HTR-8/SVneo (cell line): ENCODE results near the gene TIAM2.
A peak's percentile ranks its signal among the peaks of the same experiment; 100 is the strongest.

Source experiments
- DNase-seq: peaks from one replicate; pipeline ENCODE4 v3.0.0; 2011; ENCODE audit warnings: low spot score, mixed read lengths; ENCODE audit not compliant: insufficient read length
- FAIRE-seq: peaks from 2 replicates; lab custom pipeline; 2011; peaks lifted over from hg19 to GRCh38; lab: Jason Lieb, UNC

Gene TIAM2

GRCh38 chr6:155120034-155120433, 124.9 kb downstream of the TIAM2 start:
- DNase-seq (peak; percentile 28), FAIRE-seq (peak; percentile 66)

DNA sequence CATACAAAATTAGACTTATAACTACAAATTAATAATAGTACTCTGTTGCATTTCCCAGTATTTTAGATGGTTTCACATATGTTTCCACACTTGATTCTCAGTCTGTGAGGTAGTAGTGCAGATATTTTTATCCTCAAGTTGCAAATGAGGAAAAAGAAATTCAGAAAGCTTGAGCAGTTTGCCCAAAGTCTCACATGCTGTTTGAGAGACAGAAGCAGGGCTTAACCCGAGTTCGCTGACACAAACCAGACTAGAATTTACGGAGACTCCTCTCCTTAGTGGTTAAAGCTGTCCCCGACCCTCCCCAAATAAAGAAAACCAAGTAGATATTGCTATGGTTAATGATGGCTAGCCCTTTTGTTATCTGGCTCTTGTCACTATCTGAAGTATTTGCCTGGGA, 126.2 kb downstream of the TIAM2 start:
- no peak for DNase-seq
- no peak for FAIRE-seq

- no peak for FAIRE-seq
- no peak for DNase-seq
Measured at GRCh38 chr6:155121699-155122098, 126.6 kb downstream of the TIAM2 start.

GRCh38 chr6:155122199-155122950, 127.3 kb downstream of the TIAM2 start:
- FAIRE-seq = no peak
- DNase-seq = no peak

- FAIRE-seq = no peak
Measured at GRCh38 chr6:155123520-155123919, 128.4 kb downstream of the TIAM2 start.

GRCh38 chr6:155125906-155126305, 130.8 kb downstream of the TIAM2 start:
- DNase-seq (no peak), FAIRE-seq (no peak)

More at GRCh38 chr6:155123520-155123919, 128.4 kb downstream of the TIAM2 start:
- no peak for DNase-seq

GRCh38 chr6:155126727-155127439, 131.8 kb downstream of the TIAM2 start:
- DNase-seq (peak; percentile 76), FAIRE-seq (peak; percentile 88)

GRCh38 chr6:155128977-155129376, 133.9 kb downstream of the TIAM2 start:
- no peak for FAIRE-seq
- DNase-seq = no peak

GRCh38 chr6:155129744-155130143, 134.6 kb downstream of the TIAM2 start:
- FAIRE-seq = no peak
- no peak for DNase-seq

DNA sequence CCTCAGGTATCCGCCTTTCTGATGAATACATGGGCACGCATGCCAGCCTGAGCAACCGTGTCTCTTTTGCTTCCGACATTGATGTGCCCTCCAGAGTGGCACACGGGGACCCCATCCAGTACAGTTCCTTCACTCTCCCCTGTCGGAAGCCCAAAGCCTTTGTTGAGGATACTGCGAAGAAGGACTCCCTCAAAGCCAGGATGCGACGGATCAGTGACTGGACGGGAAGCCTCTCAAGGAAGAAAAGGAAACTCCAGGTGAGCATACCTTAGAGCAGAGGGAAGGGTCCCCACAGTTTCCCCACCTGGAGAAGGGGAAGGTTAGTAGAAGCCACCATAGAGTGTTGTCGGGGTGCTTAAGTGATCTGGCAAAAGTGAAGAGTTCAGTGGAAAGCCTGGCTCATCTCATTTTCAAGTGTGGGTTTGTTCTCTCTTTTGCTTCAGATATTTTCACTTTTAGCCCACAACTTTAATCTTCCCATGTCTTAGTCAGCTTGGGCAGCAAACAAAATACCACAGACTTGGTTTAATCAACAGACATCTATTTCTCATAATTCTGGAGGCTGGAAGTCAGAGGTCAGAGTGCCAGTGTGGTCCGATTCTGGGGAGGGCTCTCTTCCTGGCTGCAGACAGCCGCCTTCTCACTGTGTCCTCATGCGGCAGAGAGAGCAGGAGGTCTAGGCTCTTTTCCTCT, 135.2 kb downstream of the TIAM2 start:
- FAIRE-seq (no peak), DNase-seq (no peak)

DNA sequence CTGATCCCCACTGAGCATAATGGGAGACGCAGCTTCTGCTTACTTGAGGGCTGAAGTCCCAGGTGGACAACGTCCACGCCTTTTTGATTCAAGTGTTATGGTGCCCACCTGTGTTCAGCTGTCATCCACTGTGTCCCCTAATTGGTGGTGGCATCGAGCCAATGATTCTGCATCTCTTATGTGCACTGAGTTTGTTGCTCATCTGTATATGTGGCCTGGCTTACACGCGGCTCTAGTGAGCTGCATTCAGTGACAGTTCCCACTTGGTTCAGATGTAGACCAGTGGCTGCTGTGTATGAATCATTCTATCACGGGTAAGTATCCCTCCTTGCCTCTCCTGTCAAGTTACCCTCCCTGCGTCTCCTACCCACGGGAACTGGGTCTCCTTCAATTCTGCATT, 137.5 kb downstream of the TIAM2 start:
- FAIRE-seq = no peak
- DNase-seq = no peak

DNA sequence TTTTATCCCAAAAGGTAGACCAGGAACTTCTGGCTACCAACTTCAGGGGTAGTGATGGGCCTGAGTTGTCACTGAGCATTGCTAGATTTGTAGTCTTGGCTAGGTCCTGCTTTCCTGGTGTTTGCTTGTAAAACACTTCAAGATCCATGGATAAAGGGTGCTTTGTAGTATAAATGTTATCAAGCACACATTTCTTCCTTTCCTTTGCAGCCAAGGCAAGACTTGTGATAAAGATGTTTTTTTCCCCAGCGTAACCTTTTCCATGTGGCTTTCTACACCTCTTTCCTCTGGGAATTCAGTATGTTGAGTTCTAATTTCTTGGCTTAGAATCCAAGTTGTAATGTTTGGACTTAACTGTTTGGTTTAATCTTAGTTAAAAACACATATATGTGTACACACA, 145.9 kb downstream of the TIAM2 start:
- FAIRE-seq = no peak
- no peak for DNase-seq

DNA sequence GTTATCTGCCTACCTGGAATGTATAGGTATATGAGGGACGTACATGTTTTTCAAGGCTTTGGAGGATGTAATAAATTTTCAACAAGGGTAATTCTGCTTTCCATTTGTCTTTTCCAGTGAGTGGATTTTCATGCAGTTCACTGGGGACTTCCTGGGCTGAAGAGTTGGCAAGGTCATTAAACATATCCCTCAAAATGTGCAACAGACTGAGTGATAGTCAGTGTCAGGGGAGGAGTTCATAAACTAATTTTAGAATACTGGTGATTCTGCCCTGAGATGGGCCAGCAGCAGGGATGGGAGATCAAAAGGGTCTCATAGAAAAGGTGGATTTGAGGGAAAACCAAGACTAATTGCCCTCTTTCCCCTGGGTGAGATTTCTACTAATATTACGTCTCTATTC, 146.4 kb downstream of the TIAM2 start:
- no peak for FAIRE-seq
- no peak for DNase-seq

GRCh38 chr6:155142168-155143028, 147.3 kb downstream of the TIAM2 start:
- DNase-seq (no peak), FAIRE-seq (no peak)

GRCh38 chr6:155143029-155143577, 148.0 kb downstream of the TIAM2 start:
- no peak for DNase-seq

GRCh38 chr6:155143578-155144106, 148.5 kb downstream of the TIAM2 start:
- FAIRE-seq (no peak), DNase-seq (no peak)

More at GRCh38 chr6:155143029-155143577, 148.0 kb downstream of the TIAM2 start:
- FAIRE-seq = no peak

DNA sequence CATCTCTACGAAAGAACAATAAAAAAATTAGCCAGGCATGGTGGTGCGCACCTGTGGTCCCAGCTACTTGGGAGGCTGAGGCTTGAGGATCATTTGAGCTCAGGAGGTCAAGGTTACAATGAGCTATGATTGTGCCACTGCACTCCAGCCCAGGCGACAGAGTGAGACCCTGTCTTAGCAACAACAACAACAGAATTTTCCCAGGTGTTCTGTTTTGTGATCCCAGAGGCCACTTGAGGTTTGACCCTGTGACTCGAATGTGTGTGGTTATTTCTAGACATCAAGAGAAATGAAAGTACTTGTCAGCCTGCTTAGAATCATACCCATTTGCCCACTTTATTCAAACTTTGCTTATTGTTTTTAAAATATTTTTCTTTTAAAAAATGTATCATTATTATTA, 151.1 kb downstream of the TIAM2 start:
- DNase-seq = no peak
- no peak for FAIRE-seq

DNA sequence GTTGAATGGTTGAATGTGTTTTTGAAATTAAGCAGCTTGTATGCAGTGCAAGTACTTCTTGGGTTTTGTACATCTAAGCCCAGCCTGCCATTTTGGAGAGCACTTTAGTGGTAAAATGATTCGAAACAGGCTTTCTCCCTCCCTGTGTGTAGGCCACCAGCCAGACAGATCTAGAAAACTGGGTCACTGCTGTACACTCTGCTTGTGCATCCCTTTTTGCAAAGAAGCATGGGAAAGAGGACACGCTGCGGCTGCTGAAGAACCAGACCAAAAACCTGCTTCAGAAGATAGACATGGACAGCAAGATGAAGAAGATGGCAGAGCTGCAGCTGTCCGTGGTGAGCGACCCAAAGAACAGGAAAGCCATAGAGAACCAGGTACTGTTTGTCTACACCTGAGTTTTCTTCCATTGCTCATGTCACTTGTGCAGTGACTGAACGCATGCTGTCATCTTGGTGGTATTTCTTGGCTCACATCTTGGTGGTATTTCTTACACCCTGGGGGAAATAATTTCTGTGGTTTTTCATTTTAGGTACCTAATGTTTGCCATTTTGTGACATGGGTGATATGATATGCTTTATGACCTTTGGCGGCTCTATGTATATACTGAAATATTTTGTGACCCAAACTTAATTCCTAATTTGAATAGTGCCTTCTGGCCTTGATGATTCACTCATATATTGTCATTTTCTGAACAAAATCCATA, 153.0 kb downstream of the TIAM2 start:
- DNase-seq = no peak
- FAIRE-seq = no peak
